H1 (cell line): ENCODE data around the gene NCOA1. TPM values are rescaled to one million over a fixed set of nuclear protein-coding genes. Genes with fewer than 3 reads are reported as not detected.

Source experiments
- CTCF ChIP-seq, 3 experiments: IDR thresholded peaks; 1 replicate in 2 of 3; 2 replicates in 1 of 3; pipeline versions ENCODE4 v1.5.1 to v1.6.1; 2011; ENCODE audit warnings: low read length in 3 of 3, mild to moderate bottlenecking in 3 of 3, inconsistent platforms in 2 of 3, low read depth in 1 of 3, moderate library complexity in 1 of 3; ENCODE audit not compliant: insufficient read depth in 1 of 3; ENCODE audit errors: control extremely low read depth in 1 of 3
- HDAC2 ChIP-seq, 2 experiments: fragments of 300-600 bp in 1 of 2; sonication (generic) in 1 of 2; IDR thresholded peaks; 2 replicates each; pipeline ENCODE4 v1.6.1; 2011 to 2012; ENCODE audit warnings: low read depth in 2 of 2, low read length in 2 of 2, mild to moderate bottlenecking in 2 of 2, moderate library complexity in 2 of 2, borderline replicate concordance in 1 of 2, inconsistent platforms in 1 of 2
- KDM4A ChIP-seq: IDR thresholded peaks from one replicate; pipeline ENCODE4 v1.7.1; 2012; ENCODE audit warnings: low read depth, mild to moderate bottlenecking, moderate library complexity, low read length, inconsistent platforms; ENCODE audit not compliant: severe bottlenecking
- RBBP5 ChIP-seq: IDR thresholded peaks from 2 replicates; pipeline ENCODE4 v1.7.1; 2012; ENCODE audit warnings: low read depth, mild to moderate bottlenecking, inconsistent platforms, low read length, moderate library complexity, borderline replicate concordance
- SP1 ChIP-seq: IDR thresholded peaks from 2 replicates; pipeline ENCODE4 v1.6.1; 2011; ENCODE audit warnings: low read depth, low read length
- polyA plus RNA-seq, 7 experiments: library from polyadenylated mRNA; depleted of rRNA in 3 of 7; stranded (reverse) in 5 of 7; unstranded in 2 of 7; fragments of >200 nt in 5 of 7; fragments of 200-250 nt in 2 of 7; gene quantifications; 1 replicate in 5 of 7; 2 replicates in 1 of 7; 4 replicates in 1 of 7; pipeline versions ENCODE4 v1.2.1 to v1.2.3, GENCODE V29; 2011 to 2013; ENCODE audit warnings: missing spikeins in 2 of 7, mixed read lengths in 2 of 7
- total RNA-seq: library from RNA; stranded (reverse); fragmentation: NEBNext Ultra II Directional; extraction: Animal tissue kit (Norgen Biotek cat#: 25700); gene quantifications from 2 replicates; pipeline ENCODE4 v1.2.1, GENCODE V29; 2021

The NCOA1 gene
- total and polyA plus RNA-seq, 2 of the 8 experiments (the other 6 are each of a cell fraction or from before 2014, with no cell fraction given), result 12.8 to 17.9 TPM

- TF ChIP-seq SP1 (no peak), CTCF (IDR thresholded peaks at IDR 0.05; ENCODE audit: control extremely low read depth in 1 of 3, insufficient read depth in 1 of 3, low read depth in 1 of 3, low read length in 3 of 3) (no peak), KDM4A (no peak), HDAC2 (IDR thresholded peaks at IDR 0.05; ENCODE audit: borderline replicate concordance in 1 of 2, low read depth in 2 of 2, low read length in 2 of 2) (no peak), RBBP5 (no peak)
- TF ChIP-seq, all 59 proteins: peak for 0
Observed at GRCh38 chr2:24680196-24680595, 189.1 kb downstream of the NCOA1 start (continued).
